SK-N-SH (cell line): ENCODE results near the gene CYTL1. TPM values are rescaled to one million over a fixed set of nuclear protein-coding genes. Genes with fewer than 3 reads are reported as not detected.

Experiments used
- polyA plus RNA-seq, 3 experiments: library from polyadenylated mRNA; depleted of rRNA; stranded (reverse); fragments of >200 nt; gene quantifications; 2 replicates each; pipeline ENCODE4 v1.2.3, GENCODE V29; 2012

CYTL1 gene
- polyA plus RNA-seq, 1 of the 3 experiments (the other 2 are of a cell fraction): 3.0 TPM

Other genes starting within 250 kb of the CYTL1 start
- 1.5 and 2.1 TPM in 2 replicates for gene MSX1, start 159.8 kb downstream of the CYTL1 start, polyA plus RNA-seq (2012; rRNA removed)
- gene STK32B, start 32.0 kb upstream of the CYTL1 start, polyA plus RNA-seq (2012; rRNA removed): 0.06 and 0.20 TPM in 2 replicates